ENCODE data around the gene EIF4G1. TPM values are rescaled to one million over a fixed set of nuclear protein-coding genes. Genes with fewer than 3 reads are reported as not detected.

The EIF4G1 gene
- total RNA-seq, 1 experiment from 2014 or later, result 496 TPM

DNA sequence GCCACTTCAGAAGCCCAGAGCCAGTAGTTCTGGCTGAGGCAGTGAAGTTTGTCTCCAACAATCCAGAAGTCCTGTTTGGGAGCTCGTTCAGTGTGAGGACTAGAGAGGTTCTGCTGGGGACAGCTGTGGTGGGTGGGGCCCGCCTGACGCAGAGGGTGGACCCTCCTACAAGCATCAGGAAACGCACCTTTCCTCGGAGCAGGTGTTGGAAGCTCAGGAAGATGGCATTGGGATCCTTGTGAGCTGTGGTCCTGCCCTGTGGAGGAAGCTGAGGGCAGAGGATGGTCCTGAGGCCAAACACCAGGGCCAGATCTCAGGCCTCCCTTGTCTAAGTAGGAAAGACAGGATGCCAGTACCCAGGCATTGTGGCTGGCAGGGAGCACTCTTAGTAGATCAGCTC, 58.5 kb downstream of the EIF4G1 start:
- ChIA-PET RAD21 (ENCODE audit: low non-redundant PET in 1 of 2, low total read pairs in 2 of 2, uncharacterized antibody in 2 of 2, unreplicated experiment in 2 of 2) (interaction anchor here in 1 of 2 experiments (2.1 to 2.2 kb wide), 2 partner anchors 168 to 188 kb away, joined by 9 to 19 read pairs; partner anchors contain the start of gene EPHB3), POLR2A (interaction anchor here (0.6 to 1.2 kb wide), 2 partner anchors 132 to 170 kb away, joined by 3 to 5 read pairs; no protein-coding TSS in a partner anchor), CTCF (interaction anchor here (0.7 to 6.1 kb wide), 6 partner anchors 96 to 404 kb away, joined by 3 to 152 read pairs (median 6); partner anchors contain the start of gene EPHB3)
- ATAC-seq, result no peak
- Histone ChIP-seq H3K4me1 (ENCODE audit: control insufficient read depth in 1 of 2, insufficient read depth in 2 of 2, low read length in 2 of 2) (peaks cover 5 to 28% of the 10 kb centered on the region in 2 experiments; a peak in 3 of 4 replicates), H3K27me3 (ENCODE audit: insufficient read depth, low read length) (no peaks in the 10 kb centered on the region), H3K9me3 (ENCODE audit: control insufficient read depth in 1 of 2, insufficient read depth in 1 of 2, low read depth in 1 of 2, low read length in 2 of 2) (no peaks in the 10 kb centered on the region), H3K9ac (ENCODE audit: low read length) (no peak overlapping the region), H3K79me2 (ENCODE audit: insufficient read depth, low read length) (no peaks in the 10 kb centered on the region), H3K4me3 (replicated peaks in 1 of 2; ENCODE audit: low read depth in 1 of 2, low read length in 2 of 2) (no peak overlapping the region), H3K27ac (ENCODE audit: low read depth, low read length) (no peak overlapping the region), H2AFZ (ENCODE audit: low read depth, low read length, poor library complexity, severe bottlenecking) (no peak overlapping the region), H3K4me2 (ENCODE audit: low read length) (peak overlapping the region; percentile 41), H3K36me3 (ENCODE audit: control insufficient read depth in 1 of 2, insufficient read depth in 2 of 2, low read length in 2 of 2) (peaks cover 8 to 16% of the 10 kb centered on the region in 2 experiments; a peak in 3 of 4 replicates), H3K9me2 (ENCODE audit: insufficient read depth) (no peaks in the 10 kb centered on the region), H4K20me1 (ENCODE audit: insufficient read depth) (peaks cover 5% of the 10 kb centered on the region; the same call in 1 of the 2 replicates)
- DNase-seq (ENCODE audit: low read depth, low spot score), result no peak
- BruUV-seq (replicated peaks), result no TSS peak
- intact Hi-C loops (cut with micrococcal nuclease), result loop anchor here (10.0 kb wide), 2 partner anchors 142 to 402 kb away; no protein-coding TSS in a partner anchor
- TF ChIP-seq TCF7L2 (IDR thresholded peaks at IDR 0.05; ENCODE audit: borderline replicate concordance, extremely low read depth, insufficient read depth, insufficient read length), result no peak
- TF ChIP-seq SRF (IDR thresholded peaks at IDR 0.05; ENCODE audit: low read depth), result no peak
- TF ChIP-seq EZH2phosphoT487 (IDR thresholded peaks at IDR 0.05; ENCODE audit: borderline replicate concordance), result no peak
- no peak for TF ChIP-seq POLR2AphosphoS5 (IDR thresholded peaks at IDR 0.05; ENCODE audit: low read depth, low read length)

- DNase-seq (ENCODE audit: low read depth, low spot score), result no peak
- ChIA-PET POLR2A (no interaction called here), CTCF (interaction anchor here (0.5 to 6.1 kb wide), 5 partner anchors 25 to 188 kb away, joined by 3 to 152 read pairs (median 4); partner anchors contain the start of gene EPHB3), RAD21 (ENCODE audit: low non-redundant PET in 1 of 2, low total read pairs in 2 of 2, uncharacterized antibody in 2 of 2, unreplicated experiment in 2 of 2) (no interaction called here)
- H4K20me1 ChIP-seq (ENCODE audit: insufficient read depth), result peaks cover 5% of the 10 kb centered on the region; the same call in 1 of the 2 replicates
- no peaks in the 10 kb centered on the region for H3K9me2 ChIP-seq (ENCODE audit: insufficient read depth)
- H3K4me3 ChIP-seq (replicated peaks in 1 of 2; ENCODE audit: low read depth in 1 of 2, low read length in 2 of 2), result no peak overlapping the region
- peaks cover 5 to 31% of the 10 kb centered on the region in 2 experiments; a peak in 3 of 4 replicates for H3K4me1 ChIP-seq (ENCODE audit: control insufficient read depth in 1 of 2, insufficient read depth in 2 of 2, low read length in 2 of 2)
- H3K9me3 ChIP-seq (ENCODE audit: control insufficient read depth in 1 of 2, insufficient read depth in 1 of 2, low read depth in 1 of 2, low read length in 2 of 2), result no peaks in the 10 kb centered on the region
- H3K36me3 ChIP-seq (ENCODE audit: control insufficient read depth in 1 of 2, insufficient read depth in 2 of 2, low read length in 2 of 2), result peaks cover 4 to 12% of the 10 kb centered on the region in 2 experiments; a peak in 2 of 4 replicates
- H3K4me2 ChIP-seq (ENCODE audit: low read length), result peak overlapping the region; percentile 41
- ATAC-seq, result no peak
- H3K27me3 ChIP-seq (ENCODE audit: insufficient read depth, low read length), result no peaks in the 10 kb centered on the region
- intact Hi-C loops (cut with micrococcal nuclease), result loop anchor here (10.0 kb wide), 2 partner anchors 141 to 401 kb away; no protein-coding TSS in a partner anchor
- BruUV-seq (replicated peaks), result no TSS peak
- no peak overlapping the region for H3K27ac ChIP-seq (ENCODE audit: low read depth, low read length)
- H3K79me2 ChIP-seq (ENCODE audit: insufficient read depth, low read length), result no peaks in the 10 kb centered on the region
- H2AFZ ChIP-seq (ENCODE audit: low read depth, low read length, poor library complexity, severe bottlenecking), result no peak overlapping the region
- TF ChIP-seq CEBPB (IDR thresholded peaks at IDR 0.05; ENCODE audit: low read depth) (no peak), ZFX (IDR thresholded peaks at IDR 0.05) (no peak), YY1 (IDR thresholded peaks at IDR 0.05; ENCODE audit: extremely low read depth, insufficient replicate concordance, low read depth, low read length) (no peak), TCF7L2 (IDR thresholded peaks at IDR 0.05; ENCODE audit: borderline replicate concordance, extremely low read depth, insufficient read depth, insufficient read length) (no peak)
- H3K9ac ChIP-seq (ENCODE audit: low read length), result no peak overlapping the region
These were observed 59.0 kb downstream of the EIF4G1 start for GRCh38 chr3:184373422-184373821.

Data from HCT116 (cell line).